HG03571 (cell line): ENCODE measurements around the gene SMOC2.
"Not testable (repeated sequence)": the region's sequence is repeated elsewhere in the genome, so short reads cannot be mapped to it uniquely, and the experiment has no call there.

ENCODE experiments used
- ATAC-seq: cut with Tn5 transposase; IDR thresholded peaks from one replicate; pipeline ENCODE4 v1.9.1; 2021; ENCODE audit not compliant: unreplicated experiment

The SMOC2 gene

DNA sequence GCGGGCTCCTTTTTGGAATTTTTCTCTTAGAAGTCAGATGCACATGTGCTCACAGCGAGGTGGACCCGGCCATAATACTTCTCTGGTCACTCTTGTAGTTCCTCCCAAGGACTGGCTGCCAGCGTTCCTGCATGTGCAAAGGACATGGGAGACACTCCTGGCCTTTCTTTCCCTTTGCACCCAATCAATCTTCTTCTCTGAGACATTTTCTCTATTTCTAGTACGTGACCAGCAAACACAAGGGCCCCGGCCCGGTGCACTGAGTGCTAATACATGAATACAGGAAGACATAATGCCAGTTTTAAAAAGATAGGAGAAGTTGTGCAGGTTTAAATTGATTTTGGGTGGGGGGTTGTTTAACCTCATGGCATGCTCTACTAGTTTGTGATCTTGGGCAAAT is 233.6 kb downstream of the SMOC2 start:
- ATAC-seq: no peak

GRCh38 chr6:168675375-168675774 is 234.4 kb downstream of the SMOC2 start:
- no peak for ATAC-seq

DNA sequence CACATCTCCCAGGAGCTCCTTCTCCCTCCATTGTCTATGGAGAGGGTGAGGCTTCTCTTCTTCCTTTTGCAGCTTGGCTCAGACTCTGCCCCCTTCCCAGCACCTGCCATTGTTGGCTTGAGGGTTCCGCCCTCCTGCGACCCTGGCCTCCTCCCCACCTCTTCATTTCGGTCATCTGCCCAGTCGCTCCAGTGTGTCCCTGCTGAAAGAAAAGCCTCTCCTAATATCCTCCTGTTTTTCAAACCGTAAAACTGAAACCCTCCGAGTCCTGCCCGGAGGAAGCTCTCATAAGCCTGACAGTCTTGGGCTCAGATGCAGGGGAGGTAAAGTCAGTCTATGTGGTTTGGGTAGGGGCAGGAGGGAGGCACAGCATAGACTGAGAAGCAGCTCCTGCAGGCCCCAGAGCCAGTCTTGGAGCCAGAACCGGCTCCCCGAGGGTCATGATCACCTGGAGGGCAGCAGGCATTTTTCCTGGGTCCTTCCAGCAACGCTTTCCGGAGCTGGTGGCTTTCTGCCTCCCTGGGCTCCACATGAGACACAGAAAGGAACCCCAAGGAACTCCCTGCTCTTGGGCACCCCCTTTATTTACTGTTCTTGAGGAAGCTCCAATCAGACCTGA is 235.1 kb downstream of the SMOC2 start:
- no peak for ATAC-seq

DNA sequence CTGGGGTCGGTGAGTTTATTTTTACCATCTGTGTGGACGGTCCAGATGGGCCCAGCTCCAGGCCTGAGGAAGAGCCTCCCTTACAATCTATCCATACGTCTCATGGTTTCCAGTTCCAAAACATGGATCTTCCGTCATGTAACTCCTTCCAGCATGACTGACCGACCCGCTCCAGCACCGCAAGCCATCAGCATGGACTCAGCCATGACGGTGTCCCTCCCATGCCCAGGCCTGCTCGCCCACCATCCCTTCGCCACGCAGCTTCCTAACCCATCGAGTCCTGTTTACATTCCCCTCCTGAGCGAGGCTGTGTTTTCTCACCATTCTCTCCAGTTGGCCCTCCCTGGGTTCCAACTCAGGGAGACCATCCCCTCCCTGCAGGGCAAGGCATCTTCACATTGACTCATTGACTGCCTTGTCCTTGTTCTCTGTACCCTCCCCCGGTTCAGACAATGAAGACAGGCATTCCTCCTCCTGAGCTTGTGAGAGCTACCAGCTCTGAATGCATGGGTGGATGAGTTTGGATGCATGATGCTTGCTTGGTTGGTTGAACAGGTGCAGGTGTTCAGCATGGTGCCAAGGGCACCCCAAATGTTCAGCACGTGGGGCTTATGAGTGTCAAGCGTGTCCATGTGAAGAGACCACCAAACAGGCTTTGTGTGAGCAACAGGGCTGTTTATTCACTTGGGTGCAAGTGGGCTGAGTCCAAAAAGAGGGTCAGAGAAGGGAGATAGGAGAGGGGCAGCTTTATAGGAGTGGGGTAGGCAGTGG is 235.8 kb downstream of the SMOC2 start:
- ATAC-seq: no peak

DNA sequence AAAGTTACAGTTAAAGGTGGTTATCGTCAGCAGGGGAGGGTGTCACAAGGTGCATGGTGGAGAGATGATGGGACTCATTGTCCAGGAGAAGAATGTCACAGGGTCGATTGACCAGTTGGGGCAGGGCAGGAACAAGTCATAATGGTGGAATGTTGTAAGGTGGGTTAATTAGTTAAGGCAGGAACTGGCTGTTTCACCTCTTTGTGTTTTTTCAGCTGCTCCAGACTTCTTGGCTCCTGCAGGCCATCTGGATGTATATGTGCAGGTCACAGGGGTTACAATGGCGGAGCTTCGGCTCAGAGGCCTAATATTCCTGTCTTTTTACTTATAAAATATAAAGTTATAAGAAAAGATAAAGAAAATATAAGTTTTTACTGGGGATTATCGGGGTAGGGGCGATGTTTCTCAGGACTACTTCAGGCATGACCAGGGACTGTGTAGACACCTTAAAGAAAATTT is 236.4 kb downstream of the SMOC2 start:
- not testable (repeated sequence) for ATAC-seq

- no peak for ATAC-seq
Observed at GRCh38 chr6:168678077-168678476, 237.1 kb downstream of the SMOC2 start.

GRCh38 chr6:168678588-168678987 is 237.6 kb downstream of the SMOC2 start:
- ATAC-seq: no peak

GRCh38 chr6:168681748-168682147 is 240.8 kb downstream of the SMOC2 start:
- no peak for ATAC-seq

DNA sequence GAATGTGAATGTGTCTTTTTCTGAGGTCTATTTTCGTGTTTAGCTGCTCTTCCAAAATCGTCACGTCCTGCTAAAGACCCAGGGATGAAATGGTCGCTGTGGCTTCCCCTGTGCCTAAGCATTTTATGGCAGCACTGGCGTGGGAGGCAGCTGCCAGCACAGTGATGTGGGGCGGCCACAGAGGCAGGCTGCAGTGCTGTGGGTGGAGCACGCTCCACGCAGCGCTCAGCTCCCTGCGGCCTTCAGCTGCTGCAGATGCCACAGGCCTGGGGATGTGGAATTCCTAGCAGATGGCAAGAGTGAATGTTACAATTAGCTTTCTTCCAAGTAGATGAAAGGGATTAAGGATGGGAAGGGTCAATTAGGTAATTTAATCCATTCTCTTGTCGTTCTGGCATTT is 242.6 kb downstream of the SMOC2 start:
- no peak for ATAC-seq

DNA sequence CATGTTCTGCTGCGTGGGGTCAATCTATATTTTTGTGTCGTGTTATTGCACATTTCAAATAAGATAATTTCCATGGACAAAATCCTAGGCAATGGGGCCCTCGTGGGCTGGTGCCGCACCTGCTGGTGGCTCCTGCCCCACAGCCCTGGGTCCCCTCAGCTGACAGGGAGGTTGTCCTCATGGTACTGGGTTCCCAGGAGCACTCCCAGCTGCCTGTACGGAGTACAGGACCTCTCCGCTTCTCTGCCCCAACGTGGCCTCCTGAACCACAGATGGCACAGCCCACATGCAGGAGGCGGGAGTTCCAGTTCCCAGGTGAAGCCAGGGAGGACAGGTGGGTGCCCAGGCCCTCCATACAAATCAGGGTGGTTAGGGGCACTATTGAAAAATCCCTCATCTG is 243.5 kb downstream of the SMOC2 start:
- ATAC-seq: no peak

GRCh38 chr6:168684906-168685305 is 243.9 kb downstream of the SMOC2 start:
- ATAC-seq: no peak

- ATAC-seq: no peak
Observed at GRCh38 chr6:168686029-168686738, 245.2 kb downstream of the SMOC2 start.

DNA sequence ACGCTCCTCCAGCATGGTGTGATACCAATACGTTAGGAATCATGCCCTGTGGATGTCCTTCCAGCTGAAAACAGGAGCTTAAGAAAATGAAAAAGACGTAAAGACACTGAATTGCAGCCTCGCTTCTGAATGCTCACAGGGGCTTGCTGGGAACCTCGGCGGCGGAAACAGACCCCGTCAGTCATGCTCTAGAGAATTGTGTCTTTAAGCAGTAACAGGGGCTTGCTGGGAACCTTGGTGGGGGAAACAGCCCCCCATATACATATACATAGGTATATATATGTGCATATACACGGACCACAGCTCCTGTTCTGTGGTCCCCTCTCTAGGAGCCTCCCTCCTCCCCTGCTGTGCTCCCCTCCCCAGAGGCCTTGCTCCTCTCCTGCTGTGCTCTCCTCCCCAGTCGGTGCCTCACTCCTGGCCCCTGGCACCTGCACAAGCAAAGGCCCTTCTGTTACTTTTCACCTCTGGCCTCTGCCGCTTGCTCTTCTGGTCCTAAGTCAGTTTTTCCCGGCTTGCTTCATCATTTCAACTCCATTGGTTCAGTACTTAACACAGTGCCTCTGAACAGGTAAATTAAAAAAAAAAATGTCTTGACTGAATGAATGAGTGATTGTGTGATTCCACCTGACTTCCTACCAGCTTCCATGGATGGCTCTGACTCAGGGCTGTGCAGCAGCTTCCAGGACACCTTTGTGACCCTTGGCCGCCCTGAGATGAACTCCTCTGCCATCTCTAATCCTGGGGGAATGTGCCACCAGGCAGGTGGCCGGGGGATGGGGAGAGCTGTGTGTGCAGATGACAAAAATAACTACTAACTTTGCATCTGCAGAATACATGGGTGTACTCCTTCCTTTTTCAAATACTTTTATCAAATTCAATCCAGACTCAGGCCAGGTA is 246.1 kb downstream of the SMOC2 start:
- ATAC-seq: no peak

DNA sequence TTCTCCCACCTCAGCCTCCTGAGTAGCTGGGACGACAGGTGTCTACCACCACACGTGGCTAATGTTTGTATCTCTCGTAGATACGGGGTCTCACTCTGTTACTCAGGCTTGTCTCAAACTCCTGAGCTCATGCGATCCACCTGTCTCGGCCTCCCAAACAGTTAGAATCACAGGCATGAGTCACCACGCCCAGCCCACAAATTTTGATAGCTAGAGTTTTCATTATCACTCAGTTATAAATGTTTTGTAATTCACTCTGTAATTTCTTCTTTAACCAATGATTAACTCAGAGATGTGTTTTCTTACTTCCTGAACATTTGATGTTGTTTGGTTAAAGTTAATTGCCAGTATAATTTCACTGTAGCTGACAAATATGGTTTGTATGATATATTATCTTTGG is 249.3 kb downstream of the SMOC2 start:
- ATAC-seq: no peak

DNA sequence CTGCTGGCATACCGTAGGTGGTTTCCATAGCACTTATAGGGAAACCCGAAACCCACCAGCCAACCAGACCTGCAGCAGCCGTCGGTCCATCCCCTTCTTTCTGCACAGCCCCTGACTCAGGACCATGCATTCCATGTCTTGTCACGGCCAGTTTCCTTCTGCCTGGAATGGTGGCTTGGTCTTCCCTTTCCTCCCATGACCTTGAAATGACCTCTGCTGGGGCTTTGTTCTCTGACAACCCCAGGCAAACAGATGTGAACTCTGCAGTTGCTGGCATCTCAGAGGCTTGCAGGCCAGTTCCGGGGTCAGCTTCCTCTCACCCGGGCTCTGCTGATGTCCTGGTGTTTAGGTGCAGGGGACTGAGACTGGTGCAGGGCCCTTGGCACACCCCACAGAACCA is 250.8 kb downstream of the SMOC2 start:
- ATAC-seq: no peak

DNA sequence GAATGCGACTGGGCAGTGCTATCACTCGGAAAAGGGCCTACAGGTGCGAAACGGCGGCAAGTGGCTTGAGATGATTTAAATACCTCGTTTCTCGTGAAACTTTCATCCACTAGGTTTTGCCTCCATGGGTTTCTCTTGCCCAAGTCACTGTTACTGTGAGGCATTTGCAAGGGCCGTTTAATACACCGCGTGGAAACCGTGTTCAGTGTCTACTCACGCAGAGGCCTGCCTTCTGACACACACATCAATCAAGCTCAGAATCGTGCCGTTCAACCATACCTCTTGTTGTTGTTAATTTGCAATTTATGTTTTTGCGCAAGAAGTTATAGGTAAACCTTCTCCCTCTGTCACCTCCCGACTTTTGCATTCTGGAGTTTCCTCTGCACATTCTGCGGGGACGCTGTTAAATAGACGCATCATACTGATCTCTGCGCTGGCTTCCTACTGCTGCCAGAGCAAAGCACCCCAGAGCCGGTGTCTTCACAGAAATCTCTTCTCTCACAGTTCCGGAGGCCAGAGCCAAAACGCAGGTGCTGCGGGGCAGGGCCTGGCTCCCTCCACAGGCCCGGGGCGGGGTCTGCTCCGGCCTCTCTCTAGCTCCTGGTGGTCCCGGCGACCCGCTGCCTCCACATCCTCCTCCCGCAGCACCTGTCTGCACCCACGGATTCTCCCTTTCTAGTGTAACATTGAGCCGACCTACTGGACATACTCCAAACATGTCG is 251.4 kb downstream of the SMOC2 start:
- no peak for ATAC-seq

DNA sequence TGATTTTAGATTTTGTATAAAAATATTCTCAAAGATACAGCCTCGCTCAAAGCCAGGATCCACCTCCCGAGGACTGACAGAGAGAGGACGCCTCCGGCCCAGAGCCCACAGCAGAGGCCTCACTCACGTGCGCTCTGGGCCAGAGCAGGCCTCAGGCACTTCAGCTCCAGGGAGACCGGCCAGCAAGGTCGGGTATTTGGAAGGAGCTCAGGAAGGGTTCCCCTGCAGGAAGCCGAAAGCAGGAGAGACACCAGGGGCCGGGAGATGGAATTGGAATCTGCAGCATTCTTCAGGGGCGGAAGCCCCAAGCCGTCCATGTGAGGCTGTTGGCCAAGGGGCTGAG is 251.9 kb downstream of the SMOC2 start:
- not testable (repeated sequence) for ATAC-seq

DNA sequence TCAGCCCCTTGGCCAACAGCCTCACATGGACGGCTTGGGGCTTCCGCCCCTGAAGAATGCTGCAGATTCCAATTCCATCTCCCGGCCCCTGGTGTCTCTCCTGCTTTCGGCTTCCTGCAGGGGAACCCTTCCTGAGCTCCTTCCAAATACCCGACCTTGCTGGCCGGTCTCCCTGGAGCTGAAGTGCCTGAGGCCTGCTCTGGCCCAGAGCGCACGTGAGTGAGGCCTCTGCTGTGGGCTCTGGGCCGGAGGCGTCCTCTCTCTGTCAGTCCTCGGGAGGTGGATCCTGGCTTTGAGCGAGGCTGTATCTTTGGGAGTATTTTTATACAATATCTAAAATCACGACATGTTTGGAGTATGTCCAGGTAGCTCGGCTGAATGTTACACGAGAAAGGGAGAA is 253.8 kb downstream of the SMOC2 start:
- ATAC-seq: not testable (repeated sequence)

GRCh38 chr6:168695701-168696100 is 254.7 kb downstream of the SMOC2 start:
- no peak for ATAC-seq

DNA sequence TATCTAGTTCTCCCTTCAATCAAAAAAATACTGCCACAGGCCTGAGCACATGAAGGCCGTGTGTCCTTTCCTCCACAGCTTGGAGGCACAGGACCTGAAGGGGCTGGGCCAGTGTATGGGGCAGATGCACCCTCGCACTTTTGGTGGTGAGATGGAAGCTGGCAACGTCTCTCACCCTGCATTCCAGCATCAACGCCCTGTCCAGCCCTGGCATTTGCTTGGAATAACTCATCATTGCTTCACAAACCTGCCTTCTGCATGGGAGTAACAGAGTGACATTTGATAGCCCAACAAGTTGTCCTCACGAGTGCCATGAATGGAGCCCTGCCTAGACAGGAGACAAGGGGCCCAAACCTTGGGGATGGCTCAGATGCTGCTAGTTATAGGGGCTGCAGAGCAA is 257.9 kb downstream of the SMOC2 start:
- no peak for ATAC-seq
